H1 (cell line): Measurements from ENCODE around the gene EPHA8. TPM values are rescaled to one million over a fixed set of nuclear protein-coding genes. Genes with fewer than 3 reads are reported as not detected.

Experiments used
- CTCF ChIA-PET: fragments of 300-600 bp; sonication (Branson Sonifier 250); formaldehyde crosslinking; loops from one replicate; lab custom pipeline; 2021; ENCODE audit not compliant: partially characterized antibody; lab: Charles Lee
- POLR2A ChIA-PET: fragments of 300-600 bp; sonication (Branson Sonifier 250); formaldehyde crosslinking; loops from one replicate; lab custom pipeline; 2021; ENCODE audit warnings: inconsistent platforms; ENCODE audit not compliant: partially characterized antibody; lab: Charles Lee
- DNase-seq, 2 experiments: peaks; one replicate each; pipeline versions ENCODE4 v3.0.0 to v3.0.0-alpha.2; 2010 to 2022; ENCODE audit warnings: low spot score in 2 of 2, low read depth in 1 of 2, mixed read lengths in 1 of 2
- FAIRE-seq: peaks from 2 replicates; lab custom pipeline; 2011; peaks lifted over from hg19 to GRCh38; lab: Jason Lieb, UNC
- H2AFZ ChIP-seq: 2 replicates; pipeline ENCODE4 v1.8.1; 2012; ENCODE audit warnings: low read length, inconsistent platforms
- H2AK5ac ChIP-seq: 2 replicates; pipeline ENCODE4 v1.6.1; 2013; ENCODE audit warnings: low read depth, low read length
- H2BK120ac ChIP-seq: replicated peaks from 2 replicates; pipeline ENCODE3; 2013; ENCODE audit warnings: low read depth, low read length, inconsistent platforms
- H2BK12ac ChIP-seq: 2 replicates; pipeline ENCODE4 v1.6.1; 2013; ENCODE audit warnings: low read depth, low read length
- H2BK15ac ChIP-seq: 2 replicates; pipeline ENCODE4 v1.6.1; 2013; ENCODE audit warnings: low read length
- H2BK20ac ChIP-seq: 2 replicates; pipeline ENCODE4 v1.6.1; 2013; ENCODE audit warnings: low read length
- H2BK5ac ChIP-seq: 2 replicates; pipeline ENCODE4 v1.6.1; 2013; ENCODE audit warnings: low read depth, low read length
- H3K14ac ChIP-seq: 2 replicates; pipeline ENCODE4 v1.6.1; 2013; ENCODE audit warnings: inconsistent platforms; ENCODE audit not compliant: insufficient read length
- H3K18ac ChIP-seq: 2 replicates; pipeline ENCODE4 v1.6.1; 2013; ENCODE audit warnings: low read length; ENCODE audit errors: extremely low read depth
- H3K23ac ChIP-seq: 2 replicates; pipeline ENCODE4 v1.6.1; 2013; ENCODE audit warnings: inconsistent platforms; ENCODE audit not compliant: insufficient read length
- H3K23me2 ChIP-seq: 2 replicates; pipeline ENCODE4 v1.6.1; 2013; ENCODE audit warnings: low read depth, low read length
- H3K27ac ChIP-seq: 2 replicates; pipeline ENCODE4 v1.6.1; 2011; ENCODE audit warnings: low read depth, low read length, inconsistent platforms
- H3K27me3 ChIP-seq, 4 experiments: replicated peaks in 1 of 4; 1 replicate in 1 of 4; 2 replicates in 3 of 4; pipeline versions ENCODE4 v1.6.1 to v1.8.1; 2011 to 2013; ENCODE audit warnings: low read length in 3 of 4, mild to moderate bottlenecking in 3 of 4, inconsistent platforms in 2 of 4, mixed read lengths in 2 of 4, moderate library complexity in 1 of 4; ENCODE audit not compliant: control insufficient read depth in 3 of 4, insufficient read depth in 3 of 4; ENCODE audit errors: extremely low read depth in 1 of 4
- H3K36me3 ChIP-seq, 4 experiments: 2 replicates each; pipeline versions ENCODE4 v1.6.1 to v1.8.1; 2011 to 2013; ENCODE audit warnings: mild to moderate bottlenecking in 4 of 4, low read length in 3 of 4, moderate library complexity in 2 of 4, control low read depth in 1 of 4, inconsistent platforms in 1 of 4; ENCODE audit not compliant: insufficient read depth in 4 of 4, control insufficient read depth in 2 of 4
- H3K4ac ChIP-seq: replicated peaks from 2 replicates; pipeline ENCODE3; 2013; ENCODE audit warnings: low read length, low read depth, mixed read lengths, inconsistent platforms; ENCODE audit not compliant: insufficient read length
- H3K4me1 ChIP-seq, 4 experiments: replicated peaks in 1 of 4; 1 replicate in 1 of 4; 2 replicates in 3 of 4; pipeline versions ENCODE4 v1.6.1 to v1.8.1; 2011 to 2013; ENCODE audit warnings: low read length in 3 of 4, inconsistent platforms in 2 of 4, mixed read lengths in 1 of 4; ENCODE audit not compliant: insufficient read depth in 4 of 4, control insufficient read depth in 3 of 4
- H3K4me2 ChIP-seq, 2 experiments: 2 replicates each; pipeline versions ENCODE4 v1.6.1 to v1.8.1; 2011 to 2013; ENCODE audit warnings: low read depth in 2 of 2, low read length in 2 of 2, control low read depth in 1 of 2, inconsistent platforms in 1 of 2, mild to moderate bottlenecking in 1 of 2; ENCODE audit not compliant: insufficient read depth in 1 of 2
- H3K4me3 ChIP-seq, 4 experiments: fragments of 200-600, 300-600 bp in 1 of 4; sonication (generic), shearing (Covaris generic), sonication (Bioruptor Twin) in 1 of 4; 2 replicates each; pipeline versions ENCODE4 v1.5.1 to v1.8.1; 2011 to 2016; ENCODE audit warnings: low read length in 4 of 4, low read depth in 3 of 4, control low read depth in 2 of 4, inconsistent platforms in 2 of 4, mild to moderate bottlenecking in 2 of 4, mixed read lengths in 1 of 4, moderate library complexity in 1 of 4; ENCODE audit not compliant: insufficient read depth in 2 of 4; ENCODE audit errors: extremely low read depth in 1 of 4
- H3K56ac ChIP-seq: replicated peaks from 2 replicates; pipeline ENCODE3; 2013; ENCODE audit warnings: low read depth, mild to moderate bottlenecking, mixed read lengths, low read length, inconsistent platforms; ENCODE audit not compliant: insufficient read length
- H3K79me1 ChIP-seq: 2 replicates; pipeline ENCODE4 v1.6.1; 2013; ENCODE audit warnings: low read depth, low read length, control low read depth
- H3K79me2 ChIP-seq, 2 experiments: 2 replicates each; pipeline versions ENCODE4 v1.6.1 to v1.8.1; 2012 to 2013; ENCODE audit warnings: low read length in 2 of 2, mild to moderate bottlenecking in 2 of 2, inconsistent platforms in 1 of 2; ENCODE audit not compliant: insufficient read depth in 2 of 2, control insufficient read depth in 1 of 2
- H3K9ac ChIP-seq, 4 experiments: replicated peaks in 1 of 4; 1 replicate in 1 of 4; 2 replicates in 3 of 4; pipeline versions ENCODE4 v1.6.1 to v1.8.1; 2011 to 2013; ENCODE audit warnings: low read depth in 3 of 4, low read length in 3 of 4, control low read depth in 2 of 4, mild to moderate bottlenecking in 2 of 4, moderate library complexity in 2 of 4, inconsistent platforms in 1 of 4; ENCODE audit errors: extremely low read depth in 1 of 4
- H3K9me3 ChIP-seq, 2 experiments: 2 replicates each; pipeline versions ENCODE4 v1.6.1 to v1.8.1; 2012 to 2013; ENCODE audit warnings: mild to moderate bottlenecking in 2 of 2, moderate library complexity in 2 of 2, control low read depth in 1 of 2, inconsistent platforms in 1 of 2, low read depth in 1 of 2, low read length in 1 of 2, mixed read lengths in 1 of 2; ENCODE audit not compliant: insufficient read depth in 2 of 2
- H4K20me1 ChIP-seq, 2 experiments: replicated peaks in 1 of 2; 2 replicates each; pipeline versions ENCODE3 to v1.8.1; 2011 to 2013; ENCODE audit warnings: inconsistent platforms in 2 of 2, low read length in 2 of 2, mild to moderate bottlenecking in 1 of 2; ENCODE audit not compliant: insufficient read depth in 2 of 2, control insufficient read depth in 1 of 2
- H4K5ac ChIP-seq: 2 replicates; pipeline ENCODE4 v1.6.1; 2013; ENCODE audit warnings: low read length, low read depth, mixed read lengths, inconsistent platforms; ENCODE audit not compliant: insufficient read length
- H4K8ac ChIP-seq: 2 replicates; pipeline ENCODE4 v1.8.0; 2013; ENCODE audit warnings: mild to moderate bottlenecking, moderate library complexity, low read length, inconsistent platforms; ENCODE audit not compliant: insufficient read depth; ENCODE audit errors: extremely low read depth
- H4K91ac ChIP-seq: replicated peaks from 2 replicates; pipeline ENCODE3; 2013; ENCODE audit warnings: low read length, mixed read lengths, inconsistent platforms; ENCODE audit not compliant: insufficient read length
- ATF3 ChIP-seq: IDR thresholded peaks from 2 replicates; pipeline ENCODE4 v1.6.1; 2011; ENCODE audit warnings: low read depth, mild to moderate bottlenecking, low read length; ENCODE audit not compliant: insufficient read depth
- BACH1 ChIP-seq: IDR thresholded peaks from 2 replicates; pipeline ENCODE4 v1.6.1; 2012; ENCODE audit warnings: low read length, improper control_type of control experiment
- CTBP2 ChIP-seq: IDR thresholded peaks from 2 replicates; pipeline ENCODE4 v1.7.0; 2011; ENCODE audit warnings: borderline replicate concordance, mild to moderate bottlenecking, moderate library complexity, mixed read lengths, low read length; ENCODE audit not compliant: insufficient read depth, insufficient read length
- KDM1A ChIP-seq: fragments of 200-600, 300-600 bp; sonication (generic); IDR thresholded peaks from 2 replicates; pipeline ENCODE4 v1.7.1; 2016; ENCODE audit warnings: mild to moderate bottlenecking, low read length, borderline replicate concordance
- POLR2AphosphoS5 ChIP-seq: IDR thresholded peaks from 2 replicates; pipeline ENCODE4 v1.6.1; 2011; ENCODE audit warnings: low read depth, low read length
- RNF2 ChIP-seq: fragments of 200-900, 300-1000 bp; sonication (generic); IDR thresholded peaks from 2 replicates; pipeline ENCODE4 v1.7.1; 2016; ENCODE audit warnings: borderline replicate concordance, low read depth, mild to moderate bottlenecking, antibody characterized with exemption, low read length; ENCODE audit not compliant: poor library complexity, severe bottlenecking; ENCODE audit errors: missing control alignments
- SIN3A ChIP-seq, 2 experiments: IDR thresholded peaks in 1 of 2; conservative IDR thresholded peaks in 1 of 2; 2 replicates each; pipeline ENCODE4 v1.6.1; 2011 to 2012; ENCODE audit warnings: low read length in 2 of 2, improper control_type of control experiment in 1 of 2, low read depth in 1 of 2, mild to moderate bottlenecking in 1 of 2
- SRF ChIP-seq: IDR thresholded peaks from 2 replicates; pipeline ENCODE4 v1.6.1; 2011; ENCODE audit warnings: mild to moderate bottlenecking, low read depth, low read length, moderate library complexity
- SUZ12 ChIP-seq: fragments of 200-600 bp; sonication (generic); IDR thresholded peaks from 2 replicates; pipeline ENCODE4 v1.6.1; 2012; ENCODE audit warnings: mild to moderate bottlenecking, inconsistent platforms, low read length, moderate library complexity, mixed read lengths
- WGBS, 2 experiments: shearing (Covaris generic) in 1 of 2; methylation state at CpG; one replicate each; pipeline versions ENCODE4 v1.1.6 to v1.1.7; 2013 to 2015; ENCODE audit warnings: low lambda C conversion rate in 2 of 2, mixed read lengths in 2 of 2, inconsistent platforms in 1 of 2, low coverage in 1 of 2, missing lambda C conversion rate in 1 of 2; ENCODE audit not compliant: insufficient replicate concordance in 2 of 2, insufficient coverage in 1 of 2, insufficient read length in 1 of 2; ENCODE audit errors: extremely low coverage in 1 of 2, missing lambda C conversion rate in 1 of 2; 5-methylcytosine and 5-hydroxymethylcytosine counted together
- polyA plus RNA-seq, 7 experiments: library from polyadenylated mRNA; depleted of rRNA in 3 of 7; stranded (reverse) in 5 of 7; unstranded in 2 of 7; fragments of >200 nt in 5 of 7; fragments of 200-250 nt in 2 of 7; gene quantifications; 1 replicate in 5 of 7; 2 replicates in 1 of 7; 4 replicates in 1 of 7; pipeline versions ENCODE4 v1.2.1 to v1.2.3, GENCODE V29; 2011 to 2013; ENCODE audit warnings: missing spikeins in 2 of 7, mixed read lengths in 2 of 7
- total RNA-seq: library from RNA; stranded (reverse); fragmentation: NEBNext Ultra II Directional; extraction: Animal tissue kit (Norgen Biotek cat#: 25700); gene quantifications from 2 replicates; pipeline ENCODE4 v1.2.1, GENCODE V29; 2021
- TF ChIP-seq, protein P1 (sequence below): IDR thresholded peaks from 2 replicates; pipeline ENCODE4 v1.6.1; 2011; ENCODE audit warnings: low read length, improper control_type of control experiment

EPHA8 gene
- total and polyA plus RNA-seq, 2 of the 8 experiments (the other 6 are each of a cell fraction or from before 2014, with no cell fraction given) = 4.0 to 8.4 TPM

DNA sequence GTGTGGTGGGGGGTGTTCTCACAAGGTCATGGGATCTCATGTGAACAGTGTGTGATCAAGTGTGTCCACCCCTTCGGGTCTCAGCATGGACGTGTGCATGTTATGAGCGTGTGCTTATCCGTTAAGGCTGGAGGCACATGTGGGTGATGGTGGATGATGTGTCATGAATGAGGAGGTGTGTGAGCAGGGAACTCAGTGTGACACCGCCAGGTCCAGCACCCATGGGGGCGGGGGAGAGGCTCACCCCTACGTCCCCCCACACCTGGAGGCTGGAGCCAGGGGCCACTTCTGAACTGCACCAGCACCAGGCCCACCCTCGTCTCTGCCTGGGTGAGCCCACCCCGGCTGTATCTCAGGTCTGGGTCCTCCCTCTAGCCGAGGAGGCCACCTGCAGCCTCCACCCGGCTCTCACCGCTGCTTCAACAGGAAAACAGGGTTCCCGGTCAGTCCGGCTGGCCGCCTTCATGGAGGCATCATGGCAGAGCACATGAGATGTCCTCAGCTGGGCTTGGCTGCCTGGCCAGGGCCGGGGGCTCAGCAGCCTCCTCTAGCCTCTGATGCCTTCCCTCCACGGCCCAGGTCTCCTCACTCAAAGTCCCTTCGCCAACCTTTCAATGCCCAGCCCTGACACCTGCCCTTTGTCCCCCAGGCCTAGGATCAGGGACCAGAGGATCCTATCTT, 38.9 kb downstream of the EPHA8 start:
- no peaks in the 10 kb centered on the region for H3K9me3 ChIP-seq
- no peaks in the 10 kb centered on the region for H3K79me2 ChIP-seq
- H3K14ac ChIP-seq = no peak overlapping the region
- H4K20me1 ChIP-seq = peaks cover 0 to 1% of the 10 kb centered on the region in 2 experiments
- H3K56ac ChIP-seq = no peak overlapping the region
- H2AK5ac ChIP-seq = no peak overlapping the region
- WGBS, 2 experiments = 88% methylated on average over 16 of the region's 18 CpGs; no CpG with 5 or more reads in 1 of the 2 experiments
- H3K27ac ChIP-seq = no peak overlapping the region
- H4K5ac ChIP-seq = no peak overlapping the region
- no peaks in the 10 kb centered on the region for H3K79me1 ChIP-seq
- peak overlapping the region; percentile 57; the same call in 1 of the 2 replicates for H4K8ac ChIP-seq
- no peak overlapping the region; the same call in 1 of the 2 replicates for H2BK12ac ChIP-seq
- no peak overlapping the region for H3K4me3 ChIP-seq
- no peaks in the 10 kb centered on the region for H3K36me3 ChIP-seq
- no peak overlapping the region for H3K18ac ChIP-seq
- H3K9ac ChIP-seq = no peak overlapping the region
- FAIRE-seq (no peak), DNase-seq (no peak)
- CTCF ChIA-PET = no interaction called here
- H2BK120ac ChIP-seq = no peak overlapping the region
- peaks cover 2% of the 10 kb centered on the region; the same call in 1 of the 2 replicates for H3K23me2 ChIP-seq
- H3K4me1 ChIP-seq = no peaks in the 10 kb centered on the region; a peak in 3 of 7 replicates
- peaks cover 0 to 7% (median 0%) of the 10 kb centered on the region in 4 experiments; a peak in 1 of 7 replicates for H3K27me3 ChIP-seq
- no peak overlapping the region for H2BK5ac ChIP-seq
- H2BK15ac ChIP-seq = 0 out of 2 replicates have a peak overlapping the region, but pooled peaks have one; percentile 31
- H2AFZ ChIP-seq = no peak overlapping the region
- H3K23ac ChIP-seq = no peak overlapping the region
- POLR2A ChIA-PET = no interaction called here
- H2BK20ac ChIP-seq = no peak overlapping the region
- H4K91ac ChIP-seq = no peak overlapping the region
- H3K4me2 ChIP-seq = no peak overlapping the region
- H3K4ac ChIP-seq = no peak overlapping the region
- TF ChIP-seq RNF2 (no peak), SUZ12 (no peak), KDM1A (no peak), CTBP2 (no peak), SRF (no peak), SIN3A (conservative IDR thresholded peaks at IDR 0.05 in 1 of 2, IDR thresholded peaks at IDR 0.05 in 1 of 2; ENCODE audit: low read depth in 1 of 2, low read length in 2 of 2) (no peak), POLR2AphosphoS5 (no peak), ATF3 (no peak), BACH1 (no peak)
- TF ChIP-seq, protein P1, sequence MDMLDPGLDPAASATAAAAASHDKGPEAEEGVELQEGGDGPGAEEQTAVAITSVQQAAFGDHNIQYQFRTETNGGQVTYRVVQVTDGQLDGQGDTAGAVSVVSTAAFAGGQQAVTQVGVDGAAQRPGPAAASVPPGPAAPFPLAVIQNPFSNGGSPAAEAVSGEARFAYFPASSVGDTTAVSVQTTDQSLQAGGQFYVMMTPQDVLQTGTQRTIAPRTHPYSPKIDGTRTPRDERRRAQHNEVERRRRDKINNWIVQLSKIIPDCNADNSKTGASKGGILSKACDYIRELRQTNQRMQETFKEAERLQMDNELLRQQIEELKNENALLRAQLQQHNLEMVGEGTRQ = no peak
